ENCODE data around the gene HBD.
"Not testable (repeated sequence)": the region's sequence is repeated elsewhere in the genome, so short reads cannot be mapped to it uniquely, and the experiment has no call there.

DNA sequence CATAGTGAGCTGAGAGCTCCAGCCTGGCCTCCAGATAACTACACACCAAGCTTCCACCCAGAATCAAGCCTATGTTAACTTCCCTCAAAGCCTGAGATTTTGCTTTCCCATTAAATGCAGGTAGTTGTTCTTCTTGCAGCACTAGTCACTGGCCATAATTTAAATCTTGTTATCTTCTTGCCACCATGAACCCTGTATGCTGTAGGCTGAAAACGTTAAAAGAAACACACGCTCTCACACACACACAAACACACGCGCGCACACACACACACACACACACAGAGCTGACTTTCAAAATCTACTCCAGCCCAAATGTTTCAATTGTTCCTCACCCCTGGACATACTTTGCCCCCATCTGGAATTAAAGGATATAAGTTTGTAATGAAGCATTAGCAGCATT is 19.2 kb upstream of the HBD start:
- TF ChIP-seq, protein P1, sequence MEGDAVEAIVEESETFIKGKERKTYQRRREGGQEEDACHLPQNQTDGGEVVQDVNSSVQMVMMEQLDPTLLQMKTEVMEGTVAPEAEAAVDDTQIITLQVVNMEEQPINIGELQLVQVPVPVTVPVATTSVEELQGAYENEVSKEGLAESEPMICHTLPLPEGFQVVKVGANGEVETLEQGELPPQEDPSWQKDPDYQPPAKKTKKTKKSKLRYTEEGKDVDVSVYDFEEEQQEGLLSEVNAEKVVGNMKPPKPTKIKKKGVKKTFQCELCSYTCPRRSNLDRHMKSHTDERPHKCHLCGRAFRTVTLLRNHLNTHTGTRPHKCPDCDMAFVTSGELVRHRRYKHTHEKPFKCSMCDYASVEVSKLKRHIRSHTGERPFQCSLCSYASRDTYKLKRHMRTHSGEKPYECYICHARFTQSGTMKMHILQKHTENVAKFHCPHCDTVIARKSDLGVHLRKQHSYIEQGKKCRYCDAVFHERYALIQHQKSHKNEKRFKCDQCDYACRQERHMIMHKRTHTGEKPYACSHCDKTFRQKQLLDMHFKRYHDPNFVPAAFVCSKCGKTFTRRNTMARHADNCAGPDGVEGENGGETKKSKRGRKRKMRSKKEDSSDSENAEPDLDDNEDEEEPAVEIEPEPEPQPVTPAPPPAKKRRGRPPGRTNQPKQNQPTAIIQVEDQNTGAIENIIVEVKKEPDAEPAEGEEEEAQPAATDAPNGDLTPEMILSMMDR (IDR thresholded peaks at IDR 0.05): not testable (repeated sequence)
- not testable (repeated sequence) for TF ChIP-seq POLR2A, POLR2AphosphoS5 (IDR thresholded peaks at IDR 0.05)
